ENCODE data around the gene TRIM71.

GRCh38 chr3:32832193-32832592, 14.4 kb downstream of the TRIM71 start:
- TF ChIP-seq, protein P1, sequence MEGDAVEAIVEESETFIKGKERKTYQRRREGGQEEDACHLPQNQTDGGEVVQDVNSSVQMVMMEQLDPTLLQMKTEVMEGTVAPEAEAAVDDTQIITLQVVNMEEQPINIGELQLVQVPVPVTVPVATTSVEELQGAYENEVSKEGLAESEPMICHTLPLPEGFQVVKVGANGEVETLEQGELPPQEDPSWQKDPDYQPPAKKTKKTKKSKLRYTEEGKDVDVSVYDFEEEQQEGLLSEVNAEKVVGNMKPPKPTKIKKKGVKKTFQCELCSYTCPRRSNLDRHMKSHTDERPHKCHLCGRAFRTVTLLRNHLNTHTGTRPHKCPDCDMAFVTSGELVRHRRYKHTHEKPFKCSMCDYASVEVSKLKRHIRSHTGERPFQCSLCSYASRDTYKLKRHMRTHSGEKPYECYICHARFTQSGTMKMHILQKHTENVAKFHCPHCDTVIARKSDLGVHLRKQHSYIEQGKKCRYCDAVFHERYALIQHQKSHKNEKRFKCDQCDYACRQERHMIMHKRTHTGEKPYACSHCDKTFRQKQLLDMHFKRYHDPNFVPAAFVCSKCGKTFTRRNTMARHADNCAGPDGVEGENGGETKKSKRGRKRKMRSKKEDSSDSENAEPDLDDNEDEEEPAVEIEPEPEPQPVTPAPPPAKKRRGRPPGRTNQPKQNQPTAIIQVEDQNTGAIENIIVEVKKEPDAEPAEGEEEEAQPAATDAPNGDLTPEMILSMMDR (IDR thresholded peaks at IDR 0.05), result no peak
- no peak for TF ChIP-seq POLR2A (IDR thresholded peaks at IDR 0.05)
